Measurements from ENCODE around the gene USP9Y.
A peak's percentile ranks its signal among the peaks of the same experiment; 100 is the strongest.
"Not testable (repeated sequence)": the region's sequence is repeated elsewhere in the genome, so short reads cannot be mapped to it uniquely, and the experiment has no call there.

USP9Y gene

DNA sequence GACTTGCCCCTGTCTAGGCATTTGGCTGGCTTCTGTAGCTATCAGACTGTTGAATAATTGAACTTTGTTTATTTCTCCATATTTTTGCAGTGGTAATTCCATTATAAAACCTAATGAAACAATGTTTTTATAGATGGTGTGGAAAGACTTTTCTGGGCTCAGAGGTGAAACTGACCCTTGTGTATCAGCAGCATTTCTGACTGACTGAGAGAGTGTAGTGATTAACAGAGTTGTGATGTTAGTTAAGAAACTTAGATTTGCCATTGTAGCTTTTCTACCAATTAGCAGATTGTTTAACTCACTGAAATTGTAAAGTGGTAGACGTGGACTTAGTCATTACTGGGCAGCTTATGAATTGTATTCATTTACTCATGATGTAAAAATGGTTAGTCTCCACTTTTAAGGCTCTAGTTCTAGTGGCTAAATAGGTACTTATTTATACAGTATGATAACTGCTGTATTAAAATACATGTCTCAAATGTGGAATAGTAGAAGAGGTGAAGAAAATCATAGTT lies at the start of gene USP9Y:
USP9Y (plus strand) TSS at position 51 of the 515 bp plus-strand sequence. CDS start 8,217 bp downstream, outside the sequence.
- no peak for DNase-seq

- no peak for DNase-seq
Observed at GRCh38 chrY:12651621-12652036, 49.4 kb upstream of the USP9Y start.

DNA sequence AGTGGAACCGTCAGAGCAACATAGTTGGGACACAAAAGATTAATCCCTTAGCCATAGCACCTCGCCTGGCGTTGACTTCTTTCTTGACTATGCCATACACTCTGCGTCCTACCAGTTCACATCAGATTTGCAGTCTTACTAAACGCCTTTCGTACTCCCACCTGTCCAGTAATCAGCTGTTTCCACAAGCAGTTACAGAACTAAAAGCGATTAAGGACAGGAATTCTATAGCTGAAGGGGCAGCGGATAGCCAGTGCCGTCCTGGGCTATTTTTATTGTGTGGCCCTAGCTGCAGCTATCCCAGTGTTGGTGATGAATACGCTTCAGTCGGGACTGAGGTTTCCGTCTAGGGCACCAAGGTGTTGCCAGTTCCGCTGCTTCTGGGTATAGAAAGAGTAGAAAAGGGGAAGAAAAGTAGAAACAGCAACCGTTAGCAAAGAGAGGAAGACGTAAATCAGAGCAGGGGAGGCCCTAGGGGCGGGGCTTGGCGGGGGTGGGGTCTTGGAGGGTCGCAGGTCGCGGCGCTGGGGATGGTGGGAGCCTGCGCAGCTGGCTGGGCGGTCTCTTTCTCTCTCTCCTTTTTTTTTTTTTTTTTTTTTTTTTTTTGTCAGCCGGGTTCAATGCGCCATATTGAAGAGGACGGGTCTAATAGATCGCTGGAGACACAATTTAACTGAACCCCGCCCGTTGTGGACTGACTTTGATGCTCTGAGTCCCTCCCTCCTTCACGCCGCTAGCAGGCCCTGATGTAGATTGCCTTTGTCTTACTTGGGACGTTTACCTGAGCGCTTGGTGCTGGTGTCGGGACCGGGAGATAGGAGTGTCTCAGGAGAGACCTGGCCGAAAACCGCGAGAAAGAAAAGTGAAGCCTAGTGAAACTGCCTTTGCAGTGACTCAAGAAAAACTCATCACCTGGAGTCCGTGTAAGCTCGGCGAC lies 39.0 kb upstream of the USP9Y start:
- peak; percentile 55 for DNase-seq

GRCh38 chrY:12662745-12663591 lies 38.1 kb upstream of the USP9Y start:
- peak; percentile 8 for DNase-seq

DNA sequence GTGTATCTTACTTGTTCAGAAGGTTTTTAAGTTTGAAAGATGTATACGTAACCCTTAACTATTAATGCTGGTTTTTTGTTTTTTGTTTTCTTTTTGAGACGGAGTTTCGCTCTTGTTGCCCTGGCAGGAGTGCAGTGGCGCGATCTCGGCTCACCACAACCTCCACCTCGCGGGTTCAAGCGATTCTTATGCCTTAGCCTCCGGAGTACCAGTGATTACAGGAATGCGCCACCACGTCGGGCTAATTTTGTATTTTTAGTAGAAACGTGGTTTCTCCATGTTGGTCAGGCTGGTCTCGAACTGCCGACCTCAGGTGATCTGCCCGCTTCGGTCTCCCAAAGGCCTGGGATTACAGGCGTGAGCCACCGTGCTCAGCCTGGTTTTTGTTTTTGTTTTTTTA lies 37.2 kb upstream of the USP9Y start:
- not testable (repeated sequence) for DNase-seq

DNA sequence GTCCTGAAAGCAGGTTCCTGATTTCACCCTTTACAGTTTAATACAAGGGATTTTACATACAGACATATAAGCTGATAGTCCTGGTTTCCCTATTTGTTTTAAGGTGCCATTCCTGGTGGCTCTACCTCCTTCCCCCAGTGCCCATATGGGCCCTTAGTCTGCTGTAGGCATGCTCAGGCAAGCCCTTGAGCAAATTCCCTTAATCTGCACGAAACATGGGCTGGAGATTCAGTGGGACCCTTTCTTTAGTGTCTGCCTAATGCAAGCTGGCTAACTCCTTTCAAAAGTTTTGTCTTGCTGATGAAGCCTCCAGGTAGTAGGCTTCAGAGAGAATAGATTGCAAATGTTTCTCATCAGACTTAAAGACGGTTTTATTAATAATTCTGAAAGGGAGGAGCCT lies 22.9 kb upstream of the USP9Y start:
- DNase-seq = no peak

DNA sequence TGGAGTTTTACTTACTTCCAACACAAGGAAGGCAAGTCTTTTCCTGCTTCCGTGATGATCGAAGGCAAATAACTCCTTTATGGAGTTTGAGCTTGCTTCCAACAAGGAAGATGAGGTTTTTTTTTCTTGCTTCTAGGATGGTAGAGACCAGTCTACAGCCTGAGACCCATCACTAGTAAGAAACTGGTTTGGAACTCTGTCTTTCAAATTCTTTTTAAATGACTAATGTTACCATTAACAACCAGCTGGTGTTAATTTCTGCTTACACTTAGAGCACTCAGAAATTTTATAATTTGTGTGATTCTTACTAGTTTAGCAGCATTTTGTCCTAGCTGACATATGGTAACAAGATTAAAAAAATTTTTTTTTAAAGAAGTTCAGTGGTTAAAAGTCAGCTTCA lies 19.5 kb upstream of the USP9Y start:
- no peak for DNase-seq

DNA sequence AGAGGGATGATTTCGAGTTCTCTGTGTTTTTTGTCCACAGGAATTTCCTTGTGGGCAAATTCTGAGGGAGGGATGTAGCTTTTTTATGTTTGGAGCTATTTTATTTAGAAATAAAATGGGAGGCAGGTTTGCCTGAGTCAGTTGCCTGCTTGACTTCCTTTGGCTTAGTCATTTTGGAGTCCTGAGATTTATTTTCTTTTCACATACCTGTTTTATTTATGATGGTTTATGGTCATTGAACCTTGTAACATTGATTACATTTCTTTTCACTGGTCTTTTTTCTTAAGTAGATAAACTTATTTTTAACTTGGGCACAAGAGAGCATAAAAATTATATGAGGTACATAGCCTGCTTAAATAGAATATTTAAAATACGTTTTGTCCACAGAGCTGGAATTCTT lies 12.7 kb upstream of the USP9Y start:
- no peak for DNase-seq

DNA sequence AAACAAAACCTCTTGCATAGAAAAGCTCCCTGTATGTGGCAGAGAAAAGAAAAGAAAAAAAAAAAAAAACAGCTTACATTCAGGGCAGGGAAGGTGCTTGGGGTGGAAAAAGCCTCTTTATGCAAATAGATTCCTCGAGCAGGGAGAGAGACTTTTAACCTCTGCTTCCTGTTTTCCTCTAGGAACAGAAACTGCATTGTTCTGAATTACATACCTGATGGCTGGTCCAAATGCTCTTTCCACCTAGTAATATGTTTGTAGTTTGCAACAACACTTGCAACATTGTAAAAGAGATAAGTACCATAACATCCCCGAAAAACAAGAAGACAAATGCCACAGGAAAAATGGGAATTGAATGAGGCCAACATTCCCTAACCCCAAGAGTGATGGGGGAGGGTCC lies 944 bp upstream of the USP9Y start:
- DNase-seq = no peak

DNA sequence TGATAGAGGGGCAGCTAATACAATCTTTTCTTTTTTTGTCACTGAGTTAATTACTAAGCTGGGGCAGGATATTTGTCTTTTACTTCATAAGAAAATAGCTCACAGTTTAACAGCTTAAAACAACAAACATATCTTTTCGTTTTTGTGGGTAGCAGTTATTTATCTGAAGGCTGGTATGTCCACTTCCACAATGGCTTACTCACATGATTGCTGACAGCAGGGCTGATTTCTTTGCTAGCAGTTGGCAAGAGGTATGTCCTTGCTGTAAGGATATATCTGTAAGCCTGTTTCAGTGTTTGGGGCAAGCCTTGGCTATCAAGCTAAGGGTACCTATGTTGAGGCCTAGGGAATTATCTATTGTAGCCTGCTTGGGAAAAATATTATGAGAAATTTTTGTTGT lies 1.1 kb downstream of the USP9Y start:
- no peak for DNase-seq

GRCh38 chrY:12710460-12710859 lies 9.4 kb downstream of the USP9Y start:
- no peak for DNase-seq

DNA sequence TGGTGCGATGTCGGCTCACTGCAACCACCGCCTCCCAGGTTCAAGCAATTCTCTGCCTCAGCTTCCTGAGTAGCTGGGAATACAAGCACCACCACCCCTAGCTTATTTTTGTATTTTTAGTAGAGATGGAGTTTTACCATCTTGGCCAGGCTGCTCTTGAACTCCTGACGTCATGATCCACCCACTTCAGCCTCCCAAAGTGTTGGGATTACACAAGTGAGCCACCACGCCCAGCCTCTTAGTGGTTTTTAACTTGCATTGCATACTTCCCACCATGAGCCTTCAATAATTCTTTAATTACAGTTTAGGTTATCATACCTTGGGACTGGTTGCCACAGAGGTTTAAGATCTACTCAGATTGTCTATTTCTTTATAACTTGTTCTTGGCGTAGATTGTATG lies 14.3 kb downstream of the USP9Y start:
- DNase-seq = no peak

- DNase-seq = no peak
Observed at GRCh38 chrY:12729746-12730145, 28.7 kb downstream of the USP9Y start.

- no peak for DNase-seq
Observed at GRCh38 chrY:12733625-12734024, 32.6 kb downstream of the USP9Y start.

DNA sequence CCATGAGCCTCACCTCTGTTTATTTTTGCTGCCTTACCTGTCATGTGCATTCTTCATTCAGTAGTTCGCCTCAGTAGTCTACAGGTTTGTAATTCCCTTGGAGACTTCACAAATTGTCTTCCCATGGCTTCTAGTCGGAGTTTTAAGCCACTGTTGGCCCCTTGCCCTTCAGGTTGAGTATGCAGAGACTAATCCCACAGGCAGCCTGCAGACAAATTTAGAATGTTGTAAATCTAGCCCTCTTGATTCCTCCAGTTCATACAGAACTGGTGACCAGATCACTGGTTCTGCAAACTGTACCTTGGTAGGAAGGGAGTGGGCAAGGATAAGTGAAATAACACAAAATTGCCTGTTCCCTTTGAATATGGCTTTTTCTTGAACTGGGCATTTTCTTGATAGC lies 33.0 kb downstream of the USP9Y start:
- DNase-seq = no peak

- DNase-seq = no peak
Observed at GRCh38 chrY:12741414-12741813, 40.4 kb downstream of the USP9Y start.

DNA sequence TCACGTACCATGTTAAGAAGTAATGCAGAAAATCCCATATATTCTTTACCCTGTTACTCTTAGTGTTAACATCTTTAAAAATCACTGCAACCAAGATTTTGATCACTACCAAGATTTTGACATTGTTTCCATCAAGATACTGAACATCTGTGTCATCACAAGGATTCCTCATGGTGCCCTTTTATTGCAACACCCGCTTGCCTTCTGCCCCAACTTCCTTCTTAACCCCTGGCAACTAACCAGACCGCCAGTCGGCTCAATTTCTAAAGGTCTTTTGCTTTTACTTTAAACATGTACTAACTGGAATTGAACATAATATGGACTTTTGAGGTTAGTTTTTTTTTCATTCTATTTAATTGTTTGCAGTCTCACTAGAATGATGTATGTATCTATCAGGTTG lies 41.7 kb downstream of the USP9Y start:
- no peak for DNase-seq

- no peak for DNase-seq
Observed at GRCh38 chrY:12744091-12744490, 43.1 kb downstream of the USP9Y start.

- DNase-seq = no peak
Observed at GRCh38 chrY:12749293-12749692, 48.3 kb downstream of the USP9Y start.

DNA sequence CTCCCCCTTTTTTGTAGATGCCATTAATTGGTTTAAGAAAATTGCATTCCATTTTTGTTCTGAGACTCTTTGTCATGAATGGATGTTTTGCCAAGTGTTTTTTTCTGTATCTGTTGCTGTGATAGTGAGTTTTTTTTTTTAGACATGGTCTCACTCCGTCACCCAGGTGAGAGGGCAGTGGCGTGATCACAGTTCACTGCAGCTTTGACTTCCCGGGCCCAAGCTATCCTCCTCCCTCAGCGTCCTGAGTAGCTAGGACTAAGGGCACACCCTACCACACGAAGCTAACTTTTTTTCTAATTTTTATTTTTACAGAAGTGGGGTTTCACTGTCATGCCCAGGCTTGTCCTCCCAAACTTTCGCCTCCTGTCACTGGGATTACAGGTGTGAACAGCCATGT lies 51.8 kb downstream of the USP9Y start:
- no peak for DNase-seq

- no peak for DNase-seq
Observed at GRCh38 chrY:12756021-12756420, 55.0 kb downstream of the USP9Y start.

GRCh38 chrY:12765976-12766375 lies 64.9 kb downstream of the USP9Y start:
- DNase-seq = no peak

DNA sequence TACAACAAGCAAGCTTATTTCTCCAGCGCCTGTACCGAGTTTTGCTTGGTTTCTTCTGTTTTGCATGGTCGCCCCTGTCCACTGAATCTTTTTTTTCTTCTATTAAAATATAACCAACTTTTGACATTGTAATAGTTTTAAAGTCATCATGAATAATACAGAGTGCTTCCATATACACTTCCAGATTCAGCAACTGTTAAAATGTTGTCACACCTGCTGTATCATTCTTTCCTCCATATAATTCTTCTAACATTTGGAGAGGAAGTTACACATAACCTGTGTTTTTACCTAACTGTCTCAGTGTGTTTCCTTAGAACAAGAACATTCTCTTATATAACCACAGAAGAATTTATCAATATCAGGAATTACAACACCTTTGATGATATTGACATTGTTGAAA lies 83.5 kb downstream of the USP9Y start:
- no peak for DNase-seq

DNA sequence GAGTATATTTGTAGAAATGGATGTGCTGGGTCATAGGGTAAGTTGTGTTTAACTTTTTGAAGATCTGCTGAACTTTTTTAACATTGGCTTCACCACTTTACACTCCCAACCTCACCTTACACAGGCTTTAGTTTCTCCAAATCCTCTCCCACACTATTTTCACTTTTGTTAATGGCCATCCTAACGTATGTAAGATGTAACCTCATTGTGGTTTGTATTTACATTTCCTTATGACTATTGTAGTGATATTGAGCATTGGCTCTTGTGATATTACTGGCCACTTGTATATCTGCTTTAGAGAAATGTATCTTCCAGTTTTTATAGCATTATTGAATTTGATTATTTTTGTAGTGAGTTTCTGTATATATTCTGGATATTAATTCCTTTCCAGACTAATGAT lies 93.0 kb downstream of the USP9Y start:
- DNase-seq = no peak
